Measurements from ENCODE around the gene HACD1.

GRCh38 chr10:17578603-17579002 is 38.6 kb downstream of the HACD1 start:
- TF ChIP-seq ZNF629 (tag by site-specific recombination; IDR thresholded peaks at IDR 0.05) (no peak), ZNF174 (tag by site-specific recombination; IDR thresholded peaks at IDR 0.05) (no peak), CTCF (tag by site-specific recombination; IDR thresholded peaks at IDR 0.05) (no peak), ZNF645 (tag by site-specific recombination; IDR thresholded peaks at IDR 0.05) (no peak), PRDM10 (tag by site-specific recombination; IDR thresholded peaks at IDR 0.05) (no peak), ZXDB (tag by site-specific recombination; IDR thresholded peaks at IDR 0.05) (no peak), ZNF561 (tag by site-specific recombination; IDR thresholded peaks at IDR 0.05; ENCODE audit: borderline replicate concordance) (no peak), PBX3 (CRISPR knock-in tag; IDR thresholded peaks at IDR 0.05) (no peak), ZNF704 (tag by site-specific recombination; IDR thresholded peaks at IDR 0.05) (no peak), ZSCAN30 (tag by site-specific recombination; IDR thresholded peaks at IDR 0.05) (no peak), HOXC10 (CRISPR knock-in tag; IDR thresholded peaks at IDR 0.05) (no peak)
